Left lung (tissue), 10 donors: Measurements from ENCODE around the gene TXNRD2. TPM values are rescaled to one million over a fixed set of nuclear protein-coding genes. Genes with fewer than 3 reads are reported as not detected.
"Not testable (repeated sequence)": the region's sequence is repeated elsewhere in the genome, so short reads cannot be mapped to it uniquely, and the experiment has no call there.

Source experiments
- ATAC-seq: fragments of 200-7000 bp; cut with Tn5 transposase; one replicate; pipeline ENCODE4 v1.9.1; 2020; ENCODE audit warnings: moderate library complexity
- DNase-seq, 4 donors: peaks; one replicate each; pipeline ENCODE4 v3.0.0-alpha.2; 2013 to 2020
- H3K27ac ChIP-seq, 2 donors: fragments of 200-600 bp; sonication (generic) in 1 of 2; one replicate each; pipeline versions ENCODE4 v1.5.0 to v1.8.0; 2020 to 2021
- H3K27me3 ChIP-seq, 2 donors: fragments of 200-600 bp; sonication (generic) in 1 of 2; one replicate each; pipeline versions ENCODE4 v1.5.0 to v1.8.0; 2020 to 2021
- H3K36me3 ChIP-seq, 2 donors: fragments of 200-600 bp; sonication (generic) in 1 of 2; one replicate each; pipeline versions ENCODE4 v1.5.0 to v1.8.0; 2020 to 2021
- H3K4me1 ChIP-seq, 2 donors: fragments of 200-600 bp; one replicate each; pipeline ENCODE4 v1.8.0; 2021
- H3K4me3 ChIP-seq, 2 donors: fragments of 200-600 bp; sonication (generic) in 1 of 2; one replicate each; pipeline versions ENCODE4 v1.5.0 to v1.8.0; 2020 to 2021; ENCODE audit warnings: mild to moderate bottlenecking in 1 of 2
- H3K9me3 ChIP-seq, 2 donors: fragments of 200-600 bp; sonication (generic) in 1 of 2; one replicate each; pipeline versions ENCODE4 v1.5.0 to v1.8.0; 2020 to 2021
- intact Hi-C, 2 donors: fragments of 100-400 bp; cut with DNase I; formaldehyde crosslinking; loops; one replicate each; pipeline versions ENCODE4 v1.11.2 to v1.14.2; 2022
- polyA plus RNA-seq, 6 donors: library from polyadenylated mRNA; unstranded; fragments of 120-200 nt; gene quantifications; one replicate each; pipeline ENCODE4 v1.2.1, GENCODE V29; 2013; ENCODE audit not compliant: insufficient read length in 6 of 6
- total RNA-seq, 2 donors: library from RNA; stranded (reverse); fragmentation: NEBNext Ultra II Directional; extraction: Animal tissue kit (Norgen Biotek cat#: 25700); gene quantifications; one replicate each; pipeline ENCODE4 v1.2.1, GENCODE V29; 2021
- TF ChIP-seq, protein P1 (sequence below), 2 donors: fragments of 200-600 bp; sonication (generic) in 1 of 2; IDR thresholded peaks; one replicate each; pipeline versions ENCODE4 v1.5.0 to v1.8.0; 2021; ENCODE audit warnings: antibody characterized with exemption in 2 of 2
- donor health status: DM: no; HTN: yes; CAD: no.
- donor health status: DM: no; HTN: no; CAD: no.

The TXNRD2 gene
- total and polyA plus RNA-seq, 8 donors, result 17.6 to 42.8 (median 22.2) TPM

DNA sequence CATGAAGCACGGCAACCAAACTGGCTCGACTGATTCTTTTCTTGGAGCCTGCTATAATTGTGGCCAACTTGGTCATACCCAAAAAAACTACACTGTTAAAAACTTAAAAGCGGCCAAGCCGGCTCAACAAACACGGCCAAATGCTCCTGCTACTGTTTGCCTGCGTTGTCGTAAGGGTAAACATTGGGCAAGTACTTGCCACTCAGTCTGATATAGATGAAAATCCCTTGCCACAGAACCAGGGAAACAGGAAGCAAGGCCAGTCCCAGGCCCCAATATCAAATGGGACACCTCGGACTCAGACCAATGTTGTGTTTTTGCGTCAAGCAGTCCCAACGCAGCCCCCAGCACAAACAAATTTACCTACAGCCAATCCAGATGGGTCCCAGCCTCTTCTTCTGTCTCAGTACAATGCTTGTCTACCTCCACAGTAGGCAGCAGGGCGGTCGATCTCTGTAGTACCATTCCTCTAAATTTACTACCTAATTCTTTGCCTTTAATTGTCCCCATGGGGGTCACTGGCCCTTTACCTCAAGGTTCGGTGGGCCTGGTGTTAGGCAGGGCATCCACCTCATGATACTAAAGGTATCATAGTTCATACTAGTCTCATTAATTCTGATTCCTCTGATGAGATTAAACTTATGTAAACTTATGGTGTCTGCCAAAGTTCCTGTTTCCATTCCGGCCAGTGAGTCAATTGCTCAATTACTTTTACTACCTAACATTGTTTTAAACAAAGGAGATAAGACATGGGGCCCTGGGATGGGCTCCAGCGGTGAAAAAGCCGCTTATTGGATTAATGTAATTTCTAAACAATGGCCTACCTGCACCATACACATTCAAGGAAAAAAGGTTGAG, 3.8 kb downstream of the TXNRD2 start:
- no peaks in the 10 kb centered on the region for H3K27me3 ChIP-seq
- ATAC-seq, result peak; percentile 30
- DNase-seq, result peak in 2 of 4 donors; percentile 13 to 57
- peaks cover 0 to 10% of the 10 kb centered on the region in 2 donors for H3K9me3 ChIP-seq
- no peak overlapping the region for H3K4me3 ChIP-seq
- H3K36me3 ChIP-seq, result no peaks in the 10 kb centered on the region
- peaks cover 11 to 54% of the 10 kb centered on the region in 2 donors for H3K4me1 ChIP-seq
- H3K27ac ChIP-seq, result peak overlapping the region; percentile 62 to 71
- TF ChIP-seq, protein P1, sequence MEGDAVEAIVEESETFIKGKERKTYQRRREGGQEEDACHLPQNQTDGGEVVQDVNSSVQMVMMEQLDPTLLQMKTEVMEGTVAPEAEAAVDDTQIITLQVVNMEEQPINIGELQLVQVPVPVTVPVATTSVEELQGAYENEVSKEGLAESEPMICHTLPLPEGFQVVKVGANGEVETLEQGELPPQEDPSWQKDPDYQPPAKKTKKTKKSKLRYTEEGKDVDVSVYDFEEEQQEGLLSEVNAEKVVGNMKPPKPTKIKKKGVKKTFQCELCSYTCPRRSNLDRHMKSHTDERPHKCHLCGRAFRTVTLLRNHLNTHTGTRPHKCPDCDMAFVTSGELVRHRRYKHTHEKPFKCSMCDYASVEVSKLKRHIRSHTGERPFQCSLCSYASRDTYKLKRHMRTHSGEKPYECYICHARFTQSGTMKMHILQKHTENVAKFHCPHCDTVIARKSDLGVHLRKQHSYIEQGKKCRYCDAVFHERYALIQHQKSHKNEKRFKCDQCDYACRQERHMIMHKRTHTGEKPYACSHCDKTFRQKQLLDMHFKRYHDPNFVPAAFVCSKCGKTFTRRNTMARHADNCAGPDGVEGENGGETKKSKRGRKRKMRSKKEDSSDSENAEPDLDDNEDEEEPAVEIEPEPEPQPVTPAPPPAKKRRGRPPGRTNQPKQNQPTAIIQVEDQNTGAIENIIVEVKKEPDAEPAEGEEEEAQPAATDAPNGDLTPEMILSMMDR (IDR thresholded peaks at IDR 0.05), result no peak
- intact Hi-C loops, result no loop called here

DNA sequence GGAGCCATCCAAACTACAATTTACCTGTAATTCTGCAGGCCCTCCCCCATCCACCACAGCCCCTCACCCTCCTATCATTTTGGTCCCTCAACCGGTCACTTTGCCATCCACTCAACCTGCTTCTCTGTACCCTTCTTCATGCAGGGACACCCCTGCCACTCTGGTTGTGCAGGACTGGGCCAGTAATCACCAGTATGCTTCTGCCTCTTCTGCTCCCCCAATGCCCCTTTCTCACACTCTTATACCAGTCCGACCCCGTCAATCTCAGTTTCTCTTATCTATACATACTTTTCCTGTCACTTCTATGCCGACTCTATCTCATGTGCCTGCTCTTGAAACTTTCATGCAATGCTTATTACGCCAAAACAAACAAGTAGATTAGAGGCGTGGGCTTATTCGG, 5.1 kb downstream of the TXNRD2 start:
- H3K4me3 ChIP-seq, result no peak overlapping the region
- TF ChIP-seq, protein P1 (IDR thresholded peaks at IDR 0.05), result no peak
- no peaks in the 10 kb centered on the region for H3K27me3 ChIP-seq
- no peak overlapping the region for H3K27ac ChIP-seq
- DNase-seq (peak in 1 of 4 donors; percentile 0), ATAC-seq (peak; percentile 3)
- H3K36me3 ChIP-seq, result no peaks in the 10 kb centered on the region
- intact Hi-C loops, result no loop called here
- H3K4me1 ChIP-seq, result peaks cover 11 to 52% of the 10 kb centered on the region in 2 donors
- peaks cover 0 to 10% of the 10 kb centered on the region in 2 donors for H3K9me3 ChIP-seq

- ATAC-seq, H3K4me3 ChIP-seq, H3K9me3 ChIP-seq, H3K27me3 ChIP-seq, DNase-seq, H3K36me3 ChIP-seq, intact Hi-C loops, H3K27ac ChIP-seq: not testable (repeated sequence)
- H3K4me1 ChIP-seq, result peaks cover 3 to 42% of the 10 kb centered on the region in 2 donors
These were observed 6.4 kb downstream of the TXNRD2 start for GRCh38 chr22:19935123-19935718.

DNA sequence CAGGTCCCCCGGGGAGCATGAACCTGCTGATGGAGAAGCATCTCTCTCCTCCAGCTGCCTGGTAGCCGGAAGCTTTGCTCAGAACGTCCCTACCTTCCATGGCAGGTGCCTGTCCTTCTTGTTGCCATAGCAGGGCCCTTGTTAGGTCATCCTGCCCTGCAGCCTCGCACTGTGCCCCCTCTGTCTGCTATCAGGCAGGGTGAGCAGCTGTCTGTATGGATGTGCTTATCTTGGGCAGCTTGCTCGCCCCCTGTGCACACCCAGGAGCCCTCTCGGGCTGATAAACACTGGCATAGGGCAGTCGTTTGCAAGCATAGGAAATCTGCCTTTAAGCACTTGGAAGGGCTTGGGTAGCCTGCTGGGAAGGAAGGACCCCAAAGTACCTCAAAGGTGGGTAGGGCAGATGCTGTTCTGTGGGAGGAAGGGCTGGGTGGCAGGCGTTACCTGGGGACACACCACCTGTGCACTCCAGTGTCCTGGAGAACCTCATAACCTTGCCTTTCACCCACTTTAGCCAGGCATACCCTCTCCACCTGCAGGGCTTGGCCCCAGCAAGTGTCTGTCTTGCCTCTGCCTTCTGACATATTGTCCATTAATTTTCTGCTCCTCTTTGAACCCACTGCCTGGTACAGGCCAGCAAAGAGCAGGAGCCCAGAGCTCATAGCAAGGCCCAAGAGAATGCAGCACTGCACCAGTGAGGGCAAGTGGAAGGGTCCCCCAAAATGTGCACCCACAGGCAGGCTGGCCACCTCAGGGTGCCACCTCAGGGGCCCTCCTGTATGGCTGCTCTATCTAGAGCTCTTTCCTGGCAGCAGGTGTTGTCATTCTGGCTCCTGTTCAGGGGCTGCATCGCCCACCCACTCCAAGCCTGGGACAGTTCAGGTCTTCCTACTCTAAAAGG, 8.0 kb downstream of the TXNRD2 start:
- no peak for ATAC-seq
- peak overlapping the region in 1 of 2 donors; percentile 61 for H3K27ac ChIP-seq

More for the DNA sequence above, 8.0 kb downstream of the TXNRD2 start:
- intact Hi-C loops, result no loop called here
- peaks cover 2 to 33% of the 10 kb centered on the region in 2 donors for H3K4me1 ChIP-seq
- peak in 1 of 4 donors; percentile 35 for DNase-seq
- TF ChIP-seq, protein P1 (IDR thresholded peaks at IDR 0.05), result no peak
- peaks cover 0 to 10% of the 10 kb centered on the region in 2 donors for H3K9me3 ChIP-seq
- H3K4me3 ChIP-seq, result no peak overlapping the region
- no peaks in the 10 kb centered on the region for H3K36me3 ChIP-seq
- no peaks in the 10 kb centered on the region for H3K27me3 ChIP-seq
